ENCODE data around the gene MYZAP. TPM values are rescaled to one million over a fixed set of nuclear protein-coding genes. Genes with fewer than 3 reads are reported as not detected.

MYZAP gene
- polyA plus RNA-seq, 1 of the 3 experiments (the other 2 are of a cell fraction), result 0.07 TPM

DNA sequence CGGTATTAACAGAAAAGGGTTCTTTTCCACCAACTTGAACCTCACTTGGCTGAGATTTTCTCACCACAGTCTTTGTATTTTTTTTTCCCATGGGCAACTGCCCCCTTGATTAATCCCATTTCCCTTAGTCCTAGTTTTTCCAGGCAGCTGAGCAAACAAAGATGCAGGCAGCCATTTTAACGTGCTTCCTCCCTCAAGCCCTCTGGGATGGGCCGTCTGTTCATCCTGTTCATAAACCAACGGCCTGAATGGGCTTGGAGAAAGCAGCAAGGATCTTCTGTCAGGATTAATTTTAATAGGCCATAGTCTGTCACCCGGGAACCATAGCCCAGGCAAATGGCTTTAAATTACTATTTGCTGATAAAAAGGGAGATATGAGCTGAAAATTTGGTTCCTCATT lies 104.4 kb downstream of the MYZAP start (continued):
- no peak for TF ChIP-seq IRF3 (IDR thresholded peaks at IDR 0.05; ENCODE audit: low read depth, low read length)
- no peak for TF ChIP-seq EP300 (IDR thresholded peaks at IDR 0.05; ENCODE audit: borderline replicate concordance in 1 of 2, low read depth in 1 of 2, low read length in 1 of 2)
- TF ChIP-seq GATA2 (CRISPR knock-in tag; IDR thresholded peaks at IDR 0.05), result no peak
- no peak for TF ChIP-seq EZH2phosphoT487 (IDR thresholded peaks at IDR 0.05; ENCODE audit: borderline replicate concordance, low read depth)

DNA sequence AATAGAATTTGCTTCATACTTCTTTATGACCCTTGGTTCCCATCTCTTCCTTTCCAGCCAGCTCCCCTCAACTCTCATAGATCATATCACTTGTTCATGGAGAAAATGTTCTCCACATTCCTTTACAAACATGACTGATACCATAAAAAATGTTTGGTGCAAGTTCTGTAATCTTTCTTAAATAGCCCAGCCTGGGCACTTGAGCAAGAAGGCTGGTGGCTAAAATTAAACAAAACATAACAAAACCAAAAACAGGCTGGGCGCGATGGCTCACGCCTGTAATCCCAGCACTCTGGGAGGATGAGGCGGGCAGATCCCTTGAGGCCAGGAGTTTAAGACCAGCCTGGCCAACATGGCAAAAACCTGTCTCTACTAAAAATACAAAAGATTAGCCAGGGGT lies 105.9 kb downstream of the MYZAP start:
- Histone ChIP-seq H3K36me3 (replicated peaks in 1 of 2; ENCODE audit: control insufficient read depth in 1 of 2, insufficient read depth in 2 of 2, low read length in 1 of 2) (no peaks in the 10 kb centered on the region), H3K27ac (ENCODE audit: low read depth in 2 of 2, low read length in 1 of 2) (no peak overlapping the region), H3K9ac (no peak overlapping the region), H4K20me1 (ENCODE audit: insufficient read depth) (no peaks in the 10 kb centered on the region), H3K4me3 (ENCODE audit: low read depth in 2 of 2, low read length in 1 of 2) (no peak overlapping the region), H3K9me2 (no peaks in the 10 kb centered on the region), H3K4me2 (no peak overlapping the region; the same call in 1 of the 2 replicates), H3F3A (replicated peaks; ENCODE audit: insufficient read depth) (no peaks in the 10 kb centered on the region), H3K9me3 (no peaks in the 10 kb centered on the region), H3K79me2 (ENCODE audit: insufficient read depth) (no peaks in the 10 kb centered on the region), H2AFZ (ENCODE audit: low read depth) (no peak overlapping the region; the same call in 1 of the 2 replicates), H3K4me1 (ENCODE audit: control insufficient read depth in 1 of 2, insufficient read depth in 2 of 2, low read depth in 1 of 2, low read length in 1 of 2) (peaks cover 5 to 16% of the 10 kb centered on the region in 2 experiments), H3K27me3 (ENCODE audit: insufficient read depth) (no peaks in the 10 kb centered on the region)
- TF ChIP-seq TCF12 (IDR thresholded peaks at IDR 0.05), result no peak
- no peak for TF ChIP-seq TEAD4 (IDR thresholded peaks at IDR 0.05; ENCODE audit: borderline replicate concordance, insufficient read depth)
- no peak for TF ChIP-seq FOXM1 (IDR thresholded peaks at IDR 0.05; ENCODE audit: low read depth)
- no peak for TF ChIP-seq EZH2phosphoT487 (IDR thresholded peaks at IDR 0.05; ENCODE audit: borderline replicate concordance, low read depth)
- TF ChIP-seq YY1 (IDR thresholded peaks at IDR 0.05; ENCODE audit: low read depth), result no peak
- TF ChIP-seq FOSL2 (IDR thresholded peaks at IDR 0.05; ENCODE audit: borderline replicate concordance, low read depth), result no peak
- TF ChIP-seq CTCF (IDR thresholded peaks at IDR 0.05), result no peak
- no peak for DNase-seq
- ChIA-PET POLR2A (interaction anchor here (1.5 kb wide), 1 partner anchor 9 kb away, joined by 4 read pairs; the partner anchor contains the start of gene POLR2M), CTCF (interaction anchor here (0.7 kb wide), 1 partner anchor 345 kb away, joined by 3 read pairs; no protein-coding TSS in a partner anchor)
- 90% methylated on average over 4 of the region's 4 CpGs for WGBS (ENCODE audit: low lambda C conversion rate)

- Histone ChIP-seq H3K4me1 (ENCODE audit: control insufficient read depth in 1 of 2, insufficient read depth in 2 of 2, low read depth in 1 of 2, low read length in 1 of 2) (peaks cover 5 to 10% of the 10 kb centered on the region in 2 experiments), H2AFZ (ENCODE audit: low read depth) (no peak overlapping the region), H4K20me1 (ENCODE audit: insufficient read depth) (no peaks in the 10 kb centered on the region), H3K9ac (no peak overlapping the region), H3K79me2 (ENCODE audit: insufficient read depth) (no peaks in the 10 kb centered on the region), H3F3A (replicated peaks; ENCODE audit: insufficient read depth) (peaks cover under 1% of the 10 kb centered on the region), H3K4me3 (ENCODE audit: low read depth in 2 of 2, low read length in 1 of 2) (no peak overlapping the region), H3K4me2 (no peak overlapping the region; the same call in 1 of the 2 replicates), H3K9me2 (no peaks in the 10 kb centered on the region), H3K27me3 (ENCODE audit: insufficient read depth) (no peaks in the 10 kb centered on the region), H3K9me3 (no peaks in the 10 kb centered on the region), H3K27ac (ENCODE audit: low read depth in 2 of 2, low read length in 1 of 2) (no peak overlapping the region), H3K36me3 (replicated peaks in 1 of 2; ENCODE audit: control insufficient read depth in 1 of 2, insufficient read depth in 2 of 2, low read length in 1 of 2) (no peaks in the 10 kb centered on the region)
- CTCF ChIA-PET, result no interaction called here
- POLR2A ChIA-PET, result no interaction called here
- no peak for DNase-seq
- TF ChIP-seq REST (IDR thresholded peaks at IDR 0.05; ENCODE audit: low read depth, low read length) (no peak), FOXM1 (IDR thresholded peaks at IDR 0.05; ENCODE audit: low read depth) (no peak), EZH2phosphoT487 (IDR thresholded peaks at IDR 0.05; ENCODE audit: borderline replicate concordance, low read depth) (no peak), RXRA (IDR thresholded peaks at IDR 0.05; ENCODE audit: borderline replicate concordance, low read depth) (no peak), IRF3 (IDR thresholded peaks at IDR 0.05; ENCODE audit: low read depth, low read length) (no peak), FOSL2 (IDR thresholded peaks at IDR 0.05; ENCODE audit: borderline replicate concordance, low read depth) (no peak), TEAD4 (IDR thresholded peaks at IDR 0.05; ENCODE audit: borderline replicate concordance, insufficient read depth) (no peak), CHD2 (IDR thresholded peaks at IDR 0.05; ENCODE audit: low read length, partially characterized antibody) (no peak), EP300 (IDR thresholded peaks at IDR 0.05; ENCODE audit: borderline replicate concordance in 1 of 2, low read depth in 1 of 2, low read length in 1 of 2) (no peak), YY1 (IDR thresholded peaks at IDR 0.05; ENCODE audit: low read depth) (no peak)
- TF ChIP-seq, protein P1, sequence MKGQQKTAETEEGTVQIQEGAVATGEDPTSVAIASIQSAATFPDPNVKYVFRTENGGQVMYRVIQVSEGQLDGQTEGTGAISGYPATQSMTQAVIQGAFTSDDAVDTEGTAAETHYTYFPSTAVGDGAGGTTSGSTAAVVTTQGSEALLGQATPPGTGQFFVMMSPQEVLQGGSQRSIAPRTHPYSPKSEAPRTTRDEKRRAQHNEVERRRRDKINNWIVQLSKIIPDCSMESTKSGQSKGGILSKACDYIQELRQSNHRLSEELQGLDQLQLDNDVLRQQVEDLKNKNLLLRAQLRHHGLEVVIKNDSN (IDR thresholded peaks at IDR 0.05; ENCODE audit: borderline replicate concordance, low read depth), result no peak
Measured at GRCh38 chr15:57698243-57698642, 106.5 kb downstream of the MYZAP start.

Data from SK-N-SH (cell line).